ENCODE results near the gene SLAMF6.
"Not testable (repeated sequence)": the region's sequence is repeated elsewhere in the genome, so short reads cannot be mapped to it uniquely, and the experiment has no call there.

The SLAMF6 gene

DNA sequence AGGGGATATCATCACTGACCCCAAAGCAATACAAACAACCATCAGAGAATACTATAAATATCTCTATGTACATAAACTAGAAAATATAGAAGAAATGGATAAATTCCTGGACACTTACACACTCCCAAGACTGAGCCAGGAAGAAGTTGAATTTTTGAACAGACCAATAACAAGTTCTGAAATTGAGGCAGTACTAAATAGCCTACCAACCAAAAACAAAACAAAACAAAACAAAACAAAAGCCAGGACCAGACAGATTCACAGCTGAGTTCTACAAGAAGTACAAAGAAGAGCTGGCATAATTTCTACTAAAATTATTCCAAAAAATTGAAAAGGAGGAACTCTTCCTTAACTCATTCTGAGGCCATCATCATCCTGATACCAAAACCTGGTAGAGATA is 37.8 kb upstream of the SLAMF6 start:
- H3K4me3 ChIP-seq (ENCODE audit: low read depth, low read length) = no peak overlapping the region
- DNase-seq (ENCODE audit: low read depth) = no peak
- in situ Hi-C loops (cut with HindIII; ENCODE audit: low sequenced_read_pairs) = no loop called here
- no peak for TF ChIP-seq CTCF (IDR thresholded peaks at IDR 0.05; ENCODE audit: low read depth, low read length, missing control alignments)

DNA sequence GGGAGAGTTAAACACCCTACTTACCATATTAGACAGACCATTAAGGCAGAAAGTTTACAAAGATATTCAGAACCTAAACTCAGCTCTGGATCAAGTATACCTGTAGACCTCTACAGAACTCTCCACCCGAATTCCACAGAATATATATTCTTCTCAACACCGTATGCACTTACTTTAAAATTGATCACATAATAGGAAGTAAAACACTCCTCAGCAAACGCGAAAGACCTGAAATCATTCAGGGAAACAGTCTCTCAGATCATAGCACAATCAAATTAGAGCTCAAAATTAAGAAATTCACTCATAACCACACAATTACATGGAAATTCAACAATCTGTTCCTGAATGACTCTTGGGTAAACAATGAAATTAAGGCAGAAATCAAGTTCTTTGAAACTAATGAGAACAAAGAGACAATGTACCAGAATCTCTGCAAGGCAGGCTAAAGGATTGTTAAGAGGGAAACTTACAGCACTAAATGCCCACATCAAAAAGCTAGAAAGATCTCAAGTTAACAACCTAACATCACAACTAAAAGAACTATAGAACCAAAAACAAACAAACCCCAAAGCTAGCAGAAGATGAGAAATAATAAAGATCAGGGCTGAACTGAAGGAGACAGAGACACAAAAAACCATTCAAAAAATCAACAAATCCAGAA is 37.1 kb upstream of the SLAMF6 start:
- H3K4me3 ChIP-seq (ENCODE audit: low read depth, low read length) = no peak overlapping the region
- in situ Hi-C loops (cut with HindIII; ENCODE audit: low sequenced_read_pairs) = no loop called here
- no peak for TF ChIP-seq CTCF (IDR thresholded peaks at IDR 0.05; ENCODE audit: low read depth, low read length, missing control alignments)
- no peak for DNase-seq (ENCODE audit: low read depth)

GRCh38 chr1:160559437-160559836 is 36.4 kb upstream of the SLAMF6 start:
- DNase-seq (ENCODE audit: low read depth); H3K4me3 ChIP-seq (ENCODE audit: low read depth, low read length); in situ Hi-C loops (cut with HindIII; ENCODE audit: low sequenced_read_pairs): not testable (repeated sequence)

DNA sequence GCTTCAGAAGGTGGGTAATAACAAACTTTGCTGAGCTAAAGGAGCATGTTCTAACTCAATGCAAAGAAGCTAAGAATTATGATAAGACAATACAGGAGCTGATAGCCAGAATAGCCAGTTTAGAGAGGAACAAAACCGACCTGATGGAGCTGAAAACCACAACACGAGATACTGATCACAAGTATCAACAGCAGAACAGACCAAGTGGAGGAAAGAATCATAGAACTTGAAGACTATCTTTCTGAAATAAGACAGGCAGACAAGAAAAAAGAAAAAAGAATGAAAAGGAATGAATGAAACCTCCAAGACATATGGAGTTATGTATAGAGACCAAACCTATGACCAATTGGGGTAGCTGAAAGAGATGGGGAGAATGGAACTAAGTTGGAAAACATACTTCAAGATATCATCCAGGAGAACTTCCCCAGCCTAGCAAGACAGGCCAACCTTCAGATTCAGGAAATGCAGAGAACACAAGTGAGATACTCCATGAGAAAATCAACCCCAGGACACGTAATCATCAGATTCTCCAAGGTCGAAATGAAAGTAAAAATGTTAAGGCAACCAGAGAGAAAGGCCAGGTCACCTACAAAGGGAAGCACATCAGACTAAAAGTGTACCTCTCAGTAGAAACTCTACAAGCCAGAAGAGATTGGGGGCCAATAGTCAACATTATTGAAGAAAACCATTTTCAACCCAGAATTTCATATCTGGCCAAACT is 35.8 kb upstream of the SLAMF6 start:
- no peak for DNase-seq (ENCODE audit: low read depth)
- in situ Hi-C loops (cut with HindIII; ENCODE audit: low sequenced_read_pairs) = no loop called here
- H3K4me3 ChIP-seq (ENCODE audit: low read depth, low read length) = no peak overlapping the region
- TF ChIP-seq CTCF (IDR thresholded peaks at IDR 0.05; ENCODE audit: low read depth, low read length, missing control alignments) = no peak

DNA sequence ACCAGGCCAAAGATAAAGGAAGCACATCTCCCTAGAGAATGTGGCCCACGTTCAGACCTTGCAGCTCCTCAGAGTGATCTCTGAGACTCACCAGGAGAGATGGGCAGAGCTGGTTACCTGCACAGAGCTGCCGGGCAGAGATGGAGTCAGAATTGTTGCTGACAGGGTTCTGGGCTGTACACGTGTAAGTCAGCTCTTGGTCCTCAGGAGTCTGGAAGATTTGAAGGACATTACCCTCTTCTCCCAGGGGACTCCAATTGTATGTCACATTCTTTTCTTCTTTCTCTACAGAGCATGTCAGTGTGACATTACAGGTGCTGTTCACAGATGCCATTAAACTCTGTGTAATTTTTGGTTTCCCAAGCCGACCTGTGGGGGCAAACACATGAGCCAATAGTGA is 30.7 kb upstream of the SLAMF6 start:
- in situ Hi-C loops (cut with HindIII; ENCODE audit: low sequenced_read_pairs) = no loop called here
- TF ChIP-seq CTCF (IDR thresholded peaks at IDR 0.05; ENCODE audit: low read depth, low read length, missing control alignments) = no peak
- H3K4me3 ChIP-seq (ENCODE audit: low read depth, low read length) = no peak overlapping the region
- no peak for DNase-seq (ENCODE audit: low read depth)

GRCh38 chr1:160552425-160552824 is 29.4 kb upstream of the SLAMF6 start:
- in situ Hi-C loops (cut with HindIII; ENCODE audit: low sequenced_read_pairs) = no loop called here
- no peak overlapping the region for H3K4me3 ChIP-seq (ENCODE audit: low read depth, low read length)
- no peak for DNase-seq (ENCODE audit: low read depth)
- no peak for TF ChIP-seq CTCF (IDR thresholded peaks at IDR 0.05; ENCODE audit: low read depth, low read length, missing control alignments)

GRCh38 chr1:160550572-160551034 is 27.5 kb upstream of the SLAMF6 start:
- H3K4me3 ChIP-seq (ENCODE audit: low read depth, low read length) = no peak overlapping the region
- in situ Hi-C loops (cut with HindIII; ENCODE audit: low sequenced_read_pairs) = no loop called here
- no peak for DNase-seq (ENCODE audit: low read depth)
- TF ChIP-seq CTCF (IDR thresholded peaks at IDR 0.05; ENCODE audit: low read depth, low read length, missing control alignments) = no peak

All from astrocyte of the cerebellum (primary cell).